CD4-positive, alpha-beta T cell treated with Interleukin-2 at 100 ng/mL for 4 hours (primary cell): ENCODE data around the gene IDI2.
"Not testable (repeated sequence)": the region's sequence is repeated elsewhere in the genome, so short reads cannot be mapped to it uniquely, and the experiment has no call there.

Experiments
- DNase-seq: peaks from one replicate; pipeline ENCODE4 v3.0.0-alpha.2; 2020; ENCODE audit warnings: low spot score

Gene IDI2

DNA sequence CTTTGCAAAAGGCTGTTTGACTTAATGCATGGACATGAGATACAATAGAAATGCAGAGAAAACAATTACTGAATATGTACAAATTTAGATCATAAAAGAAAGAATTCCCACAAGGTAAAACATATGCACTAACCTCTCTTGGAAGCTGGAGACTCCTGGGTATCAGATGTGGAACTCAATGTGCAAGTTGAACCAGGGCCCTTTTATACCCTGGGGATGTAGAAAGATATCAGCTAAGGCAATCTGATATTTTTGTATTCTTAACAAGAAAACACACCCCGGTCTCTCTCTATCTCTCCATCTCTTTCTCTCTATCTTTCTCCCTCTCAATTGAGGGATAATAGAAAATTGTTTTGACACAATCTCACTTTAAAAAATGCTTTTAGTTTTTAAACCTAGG is at the start of gene IDI2:
TSS of gene IDI2 (minus strand) at position 177 of the 400 bp plus-strand sequence. CDS start 1,136 bp downstream, outside the sequence.
- no peak for DNase-seq

DNA sequence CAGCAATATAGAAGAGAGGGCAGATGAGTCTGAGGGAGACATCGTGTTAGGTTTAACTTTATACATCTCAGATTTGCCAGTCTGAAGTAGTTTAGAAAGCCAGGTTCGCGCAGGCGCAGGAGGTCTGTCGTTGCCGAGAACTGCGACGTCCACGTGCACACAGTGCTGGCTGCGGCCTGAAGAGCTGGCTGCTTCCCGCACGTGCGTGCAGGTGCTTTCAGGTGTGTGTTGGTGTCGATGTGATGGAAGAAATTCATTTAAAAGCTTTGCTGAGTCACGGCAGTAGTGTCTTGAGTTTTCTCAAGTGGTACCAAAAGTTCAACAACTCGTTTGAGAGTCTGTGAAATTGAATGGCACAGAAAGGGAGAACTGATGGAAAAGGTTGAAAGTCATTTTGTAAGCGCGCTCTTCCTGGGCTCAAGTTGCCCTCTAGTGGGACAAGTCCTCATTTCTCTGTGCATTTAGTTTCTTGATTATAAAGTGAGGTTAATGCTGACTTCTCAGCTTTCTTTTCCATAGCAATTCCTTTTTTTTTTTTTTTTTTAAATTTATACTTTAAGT is 49.2 kb upstream of the IDI2 start:
- DNase-seq: no peak

DNA sequence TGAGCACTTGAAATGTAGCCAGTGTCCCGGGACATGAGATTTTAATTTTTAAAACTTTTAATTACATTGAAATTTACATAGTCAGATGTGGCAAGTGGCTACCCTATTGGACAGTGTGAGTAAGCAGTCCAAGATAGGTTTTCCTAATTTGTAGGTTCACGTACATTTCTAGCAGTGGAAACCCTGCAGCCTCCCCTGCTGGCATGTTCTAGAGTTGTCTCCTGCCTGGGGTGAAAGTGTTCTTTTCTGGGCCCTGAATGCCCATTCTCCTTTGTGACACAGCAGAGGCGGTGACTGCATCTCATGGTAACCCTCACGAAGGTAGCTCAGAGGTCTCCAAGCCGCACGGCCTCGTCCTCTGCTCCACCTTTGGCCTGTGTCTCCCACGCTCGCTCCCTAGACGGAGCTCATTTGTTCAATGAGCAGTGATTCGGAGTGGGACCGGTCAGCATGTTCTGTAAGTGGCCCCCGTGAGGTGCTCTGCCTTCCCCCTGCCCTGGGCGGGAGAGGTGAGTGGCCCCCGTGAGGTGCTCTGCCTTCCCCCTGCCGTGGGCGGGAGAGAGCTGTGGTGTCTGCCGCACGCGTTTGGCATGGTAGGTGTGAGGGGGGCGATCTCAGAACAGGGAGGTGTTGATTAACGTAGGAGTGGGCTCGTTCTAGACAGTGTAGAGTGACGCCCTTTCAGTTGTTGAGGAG is 48.5 kb upstream of the IDI2 start:
- no peak for DNase-seq

DNA sequence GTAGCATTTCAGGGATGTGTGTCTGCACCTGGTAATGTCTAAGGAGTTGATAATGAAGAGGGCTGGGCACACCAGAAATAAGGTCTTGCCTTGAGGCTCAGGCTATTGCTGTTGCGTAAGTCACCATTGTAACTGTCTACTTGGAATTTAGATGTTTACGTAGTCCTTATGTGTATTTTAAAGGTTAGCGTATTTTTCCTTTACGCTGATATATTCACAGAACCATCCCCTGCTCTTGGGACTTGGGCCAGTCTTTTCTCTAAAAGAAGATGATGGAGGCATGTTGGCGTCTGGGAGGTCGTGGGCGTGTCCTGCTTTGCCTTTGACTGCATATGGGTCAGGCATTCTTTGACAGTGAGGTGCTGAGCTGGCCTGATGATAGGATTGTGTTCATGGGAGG is 45.3 kb upstream of the IDI2 start:
- no peak for DNase-seq

GRCh38 chr10:1068380-1069361 is 43.0 kb upstream of the IDI2 start:
- DNase-seq: no peak

- not testable (repeated sequence) for DNase-seq
Measured at GRCh38 chr10:1066734-1067133, 41.1 kb upstream of the IDI2 start.

- no peak for DNase-seq
Measured at GRCh38 chr10:1064964-1065247, 39.2 kb upstream of the IDI2 start.

- peak; percentile 53 for DNase-seq
Measured at GRCh38 chr10:1063232-1063865, 37.7 kb upstream of the IDI2 start.

DNA sequence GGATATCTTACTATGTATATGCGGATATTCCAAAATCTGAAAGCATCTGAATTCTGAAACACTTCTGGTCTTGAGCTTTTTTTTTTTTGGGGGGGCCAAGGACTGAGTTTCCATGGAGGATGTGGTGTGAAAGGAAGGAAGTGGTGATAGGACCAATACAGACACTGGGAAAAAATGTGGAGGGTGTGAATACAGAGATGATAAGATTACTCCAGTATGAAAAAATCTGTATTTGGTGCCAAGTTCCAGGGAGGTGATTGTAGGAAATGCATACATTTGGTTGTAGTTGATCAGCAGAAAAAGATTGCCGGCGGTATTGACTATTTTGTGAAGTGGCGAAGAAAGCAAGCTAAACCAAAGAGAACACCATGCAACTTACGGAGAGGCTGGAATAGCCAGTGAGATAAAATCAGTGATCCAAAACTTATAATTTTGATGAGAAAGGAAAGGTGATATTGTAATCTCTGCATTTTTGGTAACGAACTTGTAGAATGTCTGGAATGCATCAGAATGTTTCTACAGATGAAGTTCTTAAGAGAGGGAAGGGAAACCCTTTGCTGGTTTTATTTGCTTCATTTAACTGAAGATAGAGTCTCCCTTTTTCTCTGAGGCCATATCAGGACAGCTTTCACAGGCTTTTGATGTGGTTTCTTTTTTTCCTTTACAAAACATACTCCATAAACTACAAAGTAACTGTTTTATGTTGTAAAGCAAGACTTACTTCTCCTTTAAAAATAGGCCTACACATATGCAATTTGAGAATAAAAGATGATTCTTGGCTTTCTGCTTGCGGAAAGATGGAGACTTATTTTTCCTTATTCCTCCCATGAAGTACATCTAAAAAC is 36.5 kb upstream of the IDI2 start:
- DNase-seq: no peak

- no peak for DNase-seq
Measured at GRCh38 chr10:1059902-1060301, 34.2 kb upstream of the IDI2 start.

- no peak for DNase-seq
Measured at GRCh38 chr10:1058017-1058416, 32.4 kb upstream of the IDI2 start.

DNA sequence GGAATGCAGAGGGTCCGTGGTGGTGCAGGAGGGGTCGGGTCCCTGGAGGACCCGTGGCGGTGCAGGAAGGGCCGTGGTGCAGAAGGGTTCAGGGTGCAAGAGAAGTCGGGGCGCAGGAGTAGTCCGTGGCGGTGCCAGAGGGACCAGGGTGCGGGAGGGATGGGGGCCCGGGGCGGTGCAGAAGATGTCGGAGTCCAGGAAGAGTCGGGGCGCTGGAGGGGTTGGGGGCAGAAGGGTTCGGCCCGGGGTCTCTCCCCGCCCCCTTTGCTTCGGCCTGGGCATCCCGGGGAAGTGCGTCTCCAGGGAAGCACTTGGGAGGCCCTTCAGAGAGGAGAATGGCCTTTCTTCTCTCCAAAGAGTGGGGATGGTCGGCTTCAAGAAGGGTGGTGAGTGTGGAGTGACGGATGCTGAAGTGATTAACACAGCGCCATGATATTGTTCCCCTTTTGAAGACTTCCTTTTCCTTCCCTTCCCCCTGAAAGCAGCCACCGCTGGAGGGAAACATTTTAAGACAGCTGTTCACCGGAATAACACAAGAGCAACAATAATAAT is 31.5 kb upstream of the IDI2 start:
- DNase-seq: no peak

DNA sequence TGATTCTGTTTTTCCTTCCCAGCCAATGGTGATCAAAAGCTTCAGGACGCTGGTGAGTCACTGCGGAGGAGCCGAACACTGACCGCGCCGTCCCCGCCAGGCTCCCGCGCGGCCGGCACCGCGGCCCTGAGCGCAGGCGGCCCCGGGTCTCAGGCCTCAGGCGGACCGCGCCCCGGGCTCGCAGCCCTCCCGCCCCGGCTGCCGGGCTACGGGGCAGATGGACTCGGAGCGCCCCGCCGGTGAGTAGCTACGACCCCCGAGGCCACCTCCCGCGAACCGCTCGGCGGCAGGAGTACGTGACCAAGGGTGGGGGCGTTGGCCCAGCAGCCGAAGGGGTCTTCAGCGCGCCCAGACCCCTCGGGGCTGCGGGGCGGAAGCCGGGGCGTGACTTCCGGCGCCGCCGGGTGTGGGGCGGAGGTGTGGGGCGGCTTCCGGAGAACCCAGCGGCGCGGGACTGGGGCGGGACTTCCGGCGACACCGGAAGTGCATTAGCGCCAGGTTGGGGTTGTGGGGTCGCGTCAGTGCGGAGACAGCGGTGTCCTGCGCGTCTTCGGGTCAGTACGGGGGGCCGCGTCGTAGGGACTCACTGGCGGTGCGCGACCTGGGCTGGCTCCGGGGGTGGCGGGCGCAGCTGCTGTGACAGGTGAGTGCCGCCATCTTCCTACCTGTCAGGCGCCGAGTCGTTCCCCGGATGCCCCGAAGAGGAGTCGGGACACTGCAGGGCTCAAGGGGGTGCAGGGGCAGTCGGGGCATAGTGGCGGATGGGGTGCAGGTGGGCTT is 30.9 kb upstream of the IDI2 start, which contains the start of gene WDR37:
TSS of gene WDR37 (plus strand) at position 60 of the 780 bp plus-strand sequence. CDS start 15,771 bp downstream, outside the sequence.
- peak; percentile 88 for DNase-seq

DNA sequence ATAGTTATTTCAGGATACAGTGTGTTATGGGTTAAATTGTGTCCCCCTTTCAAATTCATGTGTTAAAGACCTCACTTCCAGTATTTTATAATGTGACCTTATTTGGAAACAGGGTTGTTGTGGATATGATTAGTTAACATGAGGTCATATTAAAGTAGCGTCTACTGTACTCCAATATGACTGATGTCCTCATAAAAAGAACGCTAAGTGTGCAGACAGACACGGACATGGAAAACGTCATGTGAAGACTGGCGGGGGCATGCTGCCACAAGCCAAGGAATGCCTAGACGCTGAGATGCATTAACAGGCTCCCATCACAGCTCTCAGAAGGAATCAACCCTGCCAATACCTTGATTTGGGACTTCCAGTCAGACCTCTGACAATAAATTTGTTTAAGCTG is 29.0 kb upstream of the IDI2 start:
- no peak for DNase-seq

DNA sequence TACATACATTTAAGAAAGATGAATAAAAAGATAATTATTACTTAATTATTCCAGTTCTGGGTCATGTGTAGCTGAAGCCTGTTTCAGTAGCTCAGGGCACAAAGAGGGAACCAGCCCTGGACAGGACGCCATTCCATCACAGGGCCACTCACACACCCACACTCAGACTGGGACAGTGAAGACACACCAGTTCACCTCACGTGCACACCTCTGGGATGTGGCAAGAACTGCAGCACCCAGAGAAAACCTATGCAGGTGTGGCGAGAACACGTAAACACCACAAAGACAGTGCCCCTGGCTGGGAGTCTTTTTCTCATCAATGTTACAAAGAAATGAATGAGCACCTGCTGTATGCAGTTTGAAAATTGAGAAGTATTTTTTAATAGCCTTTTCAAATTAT is 24.9 kb upstream of the IDI2 start:
- peak; percentile 47 for DNase-seq

- DNase-seq: no peak
Measured at GRCh38 chr10:1050145-1050544, 24.5 kb upstream of the IDI2 start.

DNA sequence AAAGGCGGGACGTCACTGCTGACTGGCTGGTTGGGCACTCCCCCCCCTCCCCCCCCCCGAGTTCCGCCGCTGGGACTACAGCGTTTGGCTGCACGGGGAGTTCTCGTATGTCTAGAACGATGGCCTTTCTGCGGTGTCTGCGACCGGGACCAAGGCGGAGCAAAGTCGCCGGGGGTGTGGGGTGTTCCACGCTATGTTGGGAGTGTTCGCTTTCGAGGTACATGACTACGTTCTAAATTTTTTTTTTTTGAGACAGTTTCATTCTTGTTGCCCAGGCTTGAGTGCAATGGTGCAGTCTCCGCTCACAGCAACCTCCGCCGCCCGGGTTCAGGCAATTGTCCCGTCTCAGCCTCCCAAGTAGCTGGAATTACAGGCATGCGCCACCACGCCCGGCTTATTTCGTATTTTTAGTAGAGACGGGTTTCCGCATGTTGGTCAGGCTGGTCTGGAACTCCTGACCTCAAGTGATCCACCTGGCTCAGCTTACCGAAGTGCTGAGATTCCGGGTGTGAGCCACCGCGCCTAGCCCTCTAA is 23.8 kb upstream of the IDI2 start:
- DNase-seq: no peak

DNA sequence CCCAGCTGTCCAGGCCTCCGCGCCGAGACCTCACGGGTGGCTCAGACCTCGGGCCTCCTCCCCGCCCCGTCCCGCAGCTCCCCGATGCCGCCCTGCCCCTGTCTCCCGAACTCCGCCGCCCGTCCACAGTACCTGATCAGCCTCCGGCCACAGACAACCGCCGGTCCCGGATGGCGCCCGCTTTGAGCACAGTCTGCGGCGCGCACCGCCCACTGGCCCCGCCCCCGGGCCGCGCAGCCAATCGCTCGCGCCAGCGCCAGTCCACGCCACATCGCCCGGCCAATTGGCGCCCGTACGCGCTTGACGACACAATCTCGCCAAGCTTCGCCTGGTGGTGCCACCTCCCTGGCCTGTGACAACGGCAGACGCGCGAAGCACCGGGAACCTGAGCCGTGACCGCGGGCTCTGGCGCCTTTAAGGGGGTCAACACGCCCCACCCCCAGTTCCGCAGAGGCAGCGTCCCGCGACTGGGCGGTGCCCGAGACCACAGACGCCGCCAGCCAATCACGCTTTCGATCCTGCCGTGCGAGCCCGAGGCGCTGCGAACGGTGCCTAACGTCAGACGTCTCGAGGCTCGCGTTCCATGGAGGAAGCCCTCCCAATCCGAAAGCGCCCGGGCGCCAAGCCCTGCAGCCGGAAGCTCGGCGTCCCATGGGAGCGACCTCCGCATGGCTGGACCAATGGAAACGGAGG is 23.2 kb upstream of the IDI2 start, which contains the start of gene IDI1:
TSS of gene IDI1 (minus strand) at position 388 of the 693 bp plus-strand sequence. CDS start at position 272, 116 bp downstream.
- peak; percentile 96 for DNase-seq

DNA sequence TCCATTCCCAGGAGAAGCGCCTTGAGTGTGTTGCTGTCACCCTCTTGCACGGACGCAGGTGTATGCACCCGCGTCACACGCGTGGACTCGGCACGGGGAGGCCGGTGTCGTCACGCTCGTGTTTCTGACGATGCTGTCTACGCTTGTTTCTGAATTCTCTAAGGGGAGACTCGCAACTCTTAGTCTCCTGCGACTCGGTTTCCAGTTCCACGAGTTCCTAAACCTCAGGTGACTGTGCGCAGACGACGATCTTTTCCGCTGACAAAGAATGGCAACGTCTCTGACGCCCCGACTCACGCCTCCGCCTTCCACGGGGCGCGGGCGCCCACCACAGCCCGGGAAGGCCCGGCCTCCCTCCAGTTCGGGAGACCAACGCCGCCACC is 22.7 kb upstream of the IDI2 start:
- peak; percentile 54 for DNase-seq
